ENCODE measurements around the gene ASXL1. TPM values are rescaled to one million over a fixed set of nuclear protein-coding genes. Genes with fewer than 3 reads are reported as not detected.

ASXL1 gene
- total and polyA plus RNA-seq, 10 of the 15 experiments (the other 5 are each of a cell fraction or from before 2014, with no cell fraction given), result 11.0 to 87.6 (median 56.8) TPM

DNA sequence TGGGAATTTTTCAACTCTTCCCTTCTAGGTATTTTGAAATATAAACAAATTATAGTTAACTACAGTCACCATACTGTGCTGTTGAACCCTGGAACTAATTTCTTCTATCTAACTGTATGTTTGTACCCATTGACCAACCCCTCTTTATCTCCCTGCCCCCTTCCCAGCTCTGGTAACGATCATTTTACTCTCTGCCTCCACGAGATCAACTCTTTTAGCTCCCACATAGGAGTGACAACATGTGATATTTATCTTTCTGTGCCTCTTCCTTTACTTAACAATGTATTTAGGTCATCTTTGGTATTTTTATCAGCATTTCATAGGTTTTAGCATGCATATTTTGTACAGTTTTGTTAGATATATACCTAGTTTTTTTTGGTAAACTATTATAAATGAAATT is 45.9 kb downstream of the ASXL1 start:
- H3K36me3 ChIP-seq (ENCODE audit: control insufficient read depth in 2 of 2, insufficient read depth in 2 of 2, low read length in 1 of 2), result peaks cover 2 to 14% of the 10 kb centered on the region in 2 experiments
- H3K27me3 ChIP-seq (replicated peaks in 1 of 2; ENCODE audit: control insufficient read depth in 2 of 2, insufficient read depth in 2 of 2, low read length in 1 of 2), result no peaks in the 10 kb centered on the region
- H4K20me1 ChIP-seq (ENCODE audit: control insufficient read depth, insufficient read depth), result no peaks in the 10 kb centered on the region; the same call in 1 of the 2 replicates
- 79% methylated on average over 2 of the region's 2 CpGs for WGBS (ENCODE audit: insufficient coverage, insufficient replicate concordance, low lambda C conversion rate, missing lambda C conversion rate)
- ChIA-PET POLR2A (interaction anchor here (0.5 kb wide), 1 partner anchor 773 kb away, joined by 4 read pairs; no protein-coding TSS in a partner anchor), SMC1A (ENCODE audit: uncharacterized antibody, unreplicated experiment) (interaction anchor here (1.4 to 1.8 kb wide), 2 partner anchors 13 kb away, joined by 5 to 10 read pairs; no protein-coding TSS in a partner anchor), RAD21 (ENCODE audit: unreplicated experiment) (no interaction called here), CTCF (no interaction called here)
- intact Hi-C loops (cut with micrococcal nuclease; ENCODE audit: unreplicated experiment), result no loop called here
- H2AFZ ChIP-seq (ENCODE audit: control insufficient read depth, low read depth, low read length), result no peak overlapping the region
- in situ Hi-C loops (cut with MboI), result no loop called here
- DNase-seq (ENCODE audit: low read depth, low spot score), result no peak
- no peak overlapping the region for H3K4me2 ChIP-seq (ENCODE audit: control insufficient read depth, insufficient read depth)
- H3K27ac ChIP-seq (ENCODE audit: control insufficient read depth, insufficient read depth), result no peak overlapping the region
- no peak overlapping the region for H3K9ac ChIP-seq (ENCODE audit: control insufficient read depth, insufficient read depth, low read length)
- H3K4me1 ChIP-seq (ENCODE audit: control insufficient read depth, insufficient read depth, low read length), result no peaks in the 10 kb centered on the region
- no peak overlapping the region for H3K4me3 ChIP-seq
- H3K79me2 ChIP-seq (ENCODE audit: control insufficient read depth, insufficient read depth, low read length), result peaks cover 12% of the 10 kb centered on the region
- H3K9me3 ChIP-seq (replicated peaks; ENCODE audit: control insufficient read depth, insufficient read depth, low read length), result no peaks in the 10 kb centered on the region
- no TSS peak for BruUV-seq (replicated peaks)
- ATAC-seq, result no peak
- no peak for FAIRE-seq
- no peak for TF ChIP-seq POLR2A (IDR thresholded peaks at IDR 0.05; ENCODE audit: low read depth, low read length)
- TF ChIP-seq, protein P1, sequence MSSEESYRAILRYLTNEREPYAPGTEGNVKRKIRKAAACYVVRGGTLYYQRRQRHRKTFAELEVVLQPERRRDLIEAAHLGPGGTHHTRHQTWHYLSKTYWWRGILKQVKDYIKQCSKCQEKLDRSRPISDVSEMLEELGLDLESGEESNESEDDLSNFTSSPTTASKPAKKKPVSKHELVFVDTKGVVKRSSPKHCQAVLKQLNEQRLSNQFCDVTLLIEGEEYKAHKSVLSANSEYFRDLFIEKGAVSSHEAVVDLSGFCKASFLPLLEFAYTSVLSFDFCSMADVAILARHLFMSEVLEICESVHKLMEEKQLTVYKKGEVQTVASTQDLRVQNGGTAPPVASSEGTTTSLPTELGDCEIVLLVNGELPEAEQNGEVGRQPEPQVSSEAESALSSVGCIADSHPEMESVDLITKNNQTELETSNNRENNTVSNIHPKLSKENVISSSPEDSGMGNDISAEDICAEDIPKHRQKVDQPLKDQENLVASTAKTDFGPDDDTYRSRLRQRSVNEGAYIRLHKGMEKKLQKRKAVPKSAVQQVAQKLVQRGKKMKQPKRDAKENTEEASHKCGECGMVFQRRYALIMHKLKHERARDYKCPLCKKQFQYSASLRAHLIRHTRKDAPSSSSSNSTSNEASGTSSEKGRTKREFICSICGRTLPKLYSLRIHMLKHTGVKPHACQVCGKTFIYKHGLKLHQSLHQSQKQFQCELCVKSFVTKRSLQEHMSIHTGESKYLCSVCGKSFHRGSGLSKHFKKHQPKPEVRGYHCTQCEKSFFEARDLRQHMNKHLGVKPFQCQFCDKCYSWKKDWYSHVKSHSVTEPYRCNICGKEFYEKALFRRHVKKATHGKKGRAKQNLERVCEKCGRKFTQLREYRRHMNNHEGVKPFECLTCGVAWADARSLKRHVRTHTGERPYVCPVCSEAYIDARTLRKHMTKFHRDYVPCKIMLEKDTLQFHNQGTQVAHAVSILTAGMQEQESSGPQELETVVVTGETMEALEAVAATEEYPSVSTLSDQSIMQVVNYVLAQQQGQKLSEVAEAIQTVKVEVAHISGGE (CRISPR knock-in tag; IDR thresholded peaks at IDR 0.05), result no peak
- TF ChIP-seq SREBF2 (IDR thresholded peaks at IDR 0.05; ENCODE audit: low read length), result no peak
- TF ChIP-seq CREM (IDR thresholded peaks at IDR 0.05; ENCODE audit: low read depth), result no peak
- TF ChIP-seq FOS (IDR thresholded peaks at IDR 0.05; ENCODE audit: borderline replicate concordance, extremely low read depth, insufficient read length), result no peak
- TF ChIP-seq IKZF1 (conservative IDR thresholded peaks at IDR 0.05), result no peak
- no peak for TF ChIP-seq SIN3A (IDR thresholded peaks at IDR 0.05; ENCODE audit: low read depth, low read length)
- no peak for TF ChIP-seq CEBPB (IDR thresholded peaks at IDR 0.05; ENCODE audit: borderline replicate concordance in 1 of 2, low read depth in 2 of 2, low read length in 2 of 2)
- TF ChIP-seq NRF1 (conservative IDR thresholded peaks at IDR 0.05; ENCODE audit: low read depth, low read length), result no peak
- no peak for TF ChIP-seq SREBF1 (IDR thresholded peaks at IDR 0.05; ENCODE audit: low read length)
- TF ChIP-seq TAF1 (IDR thresholded peaks at IDR 0.05; ENCODE audit: borderline replicate concordance, low read depth, low read length), result no peak
- no peak for TF ChIP-seq ZNF622 (IDR thresholded peaks at IDR 0.05)
- TF ChIP-seq RB1 (IDR thresholded peaks at IDR 0.05; ENCODE audit: borderline replicate concordance), result no peak
- TF ChIP-seq KLF5 (IDR thresholded peaks at IDR 0.05; ENCODE audit: partially characterized antibody), result no peak
- no peak for TF ChIP-seq PAX5 (IDR thresholded peaks at IDR 0.05; ENCODE audit: borderline replicate concordance, low read depth, low read length)
- no peak for TF ChIP-seq RELA (IDR thresholded peaks at IDR 0.05; ENCODE audit: borderline replicate concordance, partially characterized antibody)
- TF ChIP-seq KDM1A (IDR thresholded peaks at IDR 0.05; ENCODE audit: borderline replicate concordance), result no peak
